ENCODE data around the gene DSG1. TPM values are rescaled to one million over a fixed set of nuclear protein-coding genes. Genes with fewer than 3 reads are reported as not detected.

DSG1 gene
- total and polyA plus RNA-seq, 2 of the 8 experiments (the other 6 are each of a cell fraction or from before 2014, with no cell fraction given): 0.06 TPM; not detected in 1

- no peak for TF ChIP-seq YY1 (IDR thresholded peaks at IDR 0.05; ENCODE audit: low read depth, low read length)
- TF ChIP-seq RBBP5 (IDR thresholded peaks at IDR 0.05; ENCODE audit: borderline replicate concordance, low read depth, low read length): no peak
- no peak for TF ChIP-seq TEAD4 (IDR thresholded peaks at IDR 0.05; ENCODE audit: low read depth, low read length)
- no peak for TF ChIP-seq SIX5 (IDR thresholded peaks at IDR 0.05; ENCODE audit: low read depth, low read length)
- TF ChIP-seq CBX8 (IDR thresholded peaks at IDR 0.05; ENCODE audit: borderline replicate concordance, low read depth, low read length): no peak
- TF ChIP-seq POLR2AphosphoS5 (IDR thresholded peaks at IDR 0.05; ENCODE audit: low read depth, low read length): no peak
- no peak for TF ChIP-seq CREB1 (IDR thresholded peaks at IDR 0.05)
- no peak for TF ChIP-seq TAF1 (IDR thresholded peaks at IDR 0.05; ENCODE audit: low read depth, low read length)
- no peak for TF ChIP-seq RAD21 (IDR thresholded peaks at IDR 0.05 in 1 of 2, conservative IDR thresholded peaks at IDR 0.05 in 1 of 2; ENCODE audit: low read depth in 2 of 2, low read length in 2 of 2)
- TF ChIP-seq HDAC6 (IDR thresholded peaks at IDR 0.05; ENCODE audit: low read depth, low read length): no peak
- TF ChIP-seq GABPA (IDR thresholded peaks at IDR 0.05; ENCODE audit: borderline replicate concordance, insufficient read depth, low read length): no peak
- Histone ChIP-seq H3K79me2 (ENCODE audit: control insufficient read depth in 1 of 2, insufficient read depth in 2 of 2, low read length in 2 of 2) (no peaks in the 10 kb centered on the region), H4K5ac (ENCODE audit: insufficient read length, low read depth, low read length) (no peak overlapping the region), H2BK20ac (ENCODE audit: low read length) (peak overlapping the region; percentile 6; the same call in 1 of the 2 replicates), H3K4me1 (replicated peaks in 1 of 4; ENCODE audit: control insufficient read depth in 3 of 4, insufficient read depth in 4 of 4, low read length in 3 of 4) (peaks cover 0 to 3% (median 1%) of the 10 kb centered on the region in 4 experiments; a peak in 2 of 7 replicates), H3K4ac (replicated peaks; ENCODE audit: insufficient read length, low read depth, low read length) (no peak overlapping the region), H3K27ac (ENCODE audit: low read depth, low read length) (no peak overlapping the region), H3K4me3 (ENCODE audit: extremely low read depth in 1 of 4, insufficient read depth in 2 of 4, low read depth in 3 of 4, low read length in 4 of 4) (no peak overlapping the region), H3K9ac (replicated peaks in 1 of 4; ENCODE audit: extremely low read depth in 1 of 4, low read depth in 3 of 4, low read length in 3 of 4) (no peak overlapping the region), H2AK5ac (ENCODE audit: low read depth, low read length) (no peak overlapping the region), H3K56ac (replicated peaks; ENCODE audit: insufficient read length, low read depth, low read length) (no peak overlapping the region), H4K8ac (ENCODE audit: extremely low read depth, insufficient read depth, low read length) (no peak overlapping the region), H3K4me2 (ENCODE audit: insufficient read depth in 1 of 2, low read depth in 2 of 2, low read length in 2 of 2) (no peak overlapping the region), H2BK12ac (ENCODE audit: low read depth, low read length) (peak overlapping the region; percentile 40; the same call in 1 of the 2 replicates), H2BK120ac (replicated peaks; ENCODE audit: low read depth, low read length) (no peak overlapping the region), H3K36me3 (ENCODE audit: control insufficient read depth in 2 of 4, insufficient read depth in 4 of 4, low read length in 3 of 4) (no peaks in the 10 kb centered on the region), H3K14ac (ENCODE audit: insufficient read length) (no peak overlapping the region), H4K91ac (replicated peaks; ENCODE audit: insufficient read length, low read length) (no peak overlapping the region), H2BK5ac (ENCODE audit: low read depth, low read length) (no peak overlapping the region; the same call in 1 of the 2 replicates), H3K23me2 (ENCODE audit: low read depth, low read length) (no peaks in the 10 kb centered on the region), H3K23ac (ENCODE audit: insufficient read length) (no peak overlapping the region), H3K27me3 (replicated peaks in 1 of 4; ENCODE audit: control insufficient read depth in 3 of 4, extremely low read depth in 1 of 4, insufficient read depth in 3 of 4, low read length in 3 of 4) (no peaks in the 10 kb centered on the region), H3K18ac (ENCODE audit: extremely low read depth, low read length) (no peak overlapping the region), H2BK15ac (ENCODE audit: low read length) (no peak overlapping the region), H2AFZ (ENCODE audit: low read length) (no peak overlapping the region; the same call in 1 of the 2 replicates), H3K9me3 (ENCODE audit: insufficient read depth in 2 of 2, low read depth in 1 of 2, low read length in 1 of 2) (no peaks in the 10 kb centered on the region), H4K20me1 (replicated peaks in 1 of 2; ENCODE audit: control insufficient read depth in 1 of 2, insufficient read depth in 2 of 2, low read length in 2 of 2) (no peaks in the 10 kb centered on the region), H3K79me1 (ENCODE audit: low read depth, low read length) (no peaks in the 10 kb centered on the region)
- POLR2A ChIA-PET (ENCODE audit: partially characterized antibody): no interaction called here
- FAIRE-seq (no peak), DNase-seq (ENCODE audit: low read depth in 1 of 2, low spot score in 2 of 2) (no peak)
- CTCF ChIA-PET (ENCODE audit: partially characterized antibody): interaction anchor here (0.7 to 0.9 kb wide), 2 partner anchors 144 to 219 kb away, joined by 3 read pairs; no protein-coding TSS in a partner anchor
- 76% methylated on average over 2 of the region's 2 CpGs; no CpG with 5 or more reads in 1 of the 2 experiments for WGBS, 2 experiments (ENCODE audit: extremely low coverage in 1 of 2, insufficient coverage in 1 of 2, insufficient read length in 1 of 2, insufficient replicate concordance in 2 of 2, low coverage in 1 of 2, low lambda C conversion rate in 2 of 2, missing lambda C conversion rate in 1 of 2)
These were observed 37.5 kb upstream of the DSG1 start for GRCh38 chr18:31280502-31280901.
